CD14-positive monocyte (primary cell): ENCODE results near the gene TDRD6. TPM values are rescaled to one million over a fixed set of nuclear protein-coding genes. Genes with fewer than 3 reads are reported as not detected.

ENCODE experiments used
- DNase-seq, 3 donors: peaks; one replicate each; pipeline ENCODE4 v3.0.0-alpha.2; 2011 to 2022
- H2AFZ ChIP-seq: 2 replicates; pipeline ENCODE4 v1.6.0; 2012; ENCODE audit warnings: mild to moderate bottlenecking, low read depth, low read length, inconsistent platforms; ENCODE audit not compliant: insufficient read depth, poor library complexity, severe bottlenecking
- H3K27ac ChIP-seq, 2 donors: 1 replicate in 1 of 2; 2 replicates in 1 of 2; pipeline ENCODE4 v1.5.1; 2012 to 2013; ENCODE audit warnings: low read length in 2 of 2, control low read depth in 1 of 2, inconsistent platforms in 1 of 2, low read depth in 1 of 2, mild to moderate bottlenecking in 1 of 2
- H3K27me3 ChIP-seq, 2 donors: one replicate each; pipeline versions ENCODE4 v1.6.0 to v1.6.1; 2011 to 2013; ENCODE audit warnings: low read length in 2 of 2; ENCODE audit not compliant: control insufficient read depth in 2 of 2, insufficient read depth in 2 of 2
- H3K36me3 ChIP-seq, 2 donors: replicated peaks in 1 of 2; 1 replicate in 1 of 2; 2 replicates in 1 of 2; pipeline versions ENCODE4 v1.5.1 to v1.6.1; 2012 to 2013; ENCODE audit warnings: low read length in 2 of 2, control low read depth in 1 of 2, inconsistent platforms in 1 of 2, mild to moderate bottlenecking in 1 of 2; ENCODE audit not compliant: insufficient read depth in 2 of 2, control insufficient read depth in 1 of 2
- H3K4me1 ChIP-seq, 2 donors: 1 replicate in 1 of 2; 2 replicates in 1 of 2; pipeline versions ENCODE4 v1.5.1 to v1.6.1; 2012 to 2013; ENCODE audit warnings: low read length in 2 of 2, control low read depth in 1 of 2, inconsistent platforms in 1 of 2, mild to moderate bottlenecking in 1 of 2, moderate library complexity in 1 of 2; ENCODE audit not compliant: insufficient read depth in 2 of 2, control insufficient read depth in 1 of 2
- H3K4me2 ChIP-seq: replicated peaks from 2 replicates; pipeline ENCODE3; 2012; ENCODE audit warnings: low read length, moderate library complexity, mild to moderate bottlenecking; ENCODE audit not compliant: poor library complexity, severe bottlenecking; ENCODE audit errors: extremely low read depth
- H3K4me3 ChIP-seq, 3 experiments: fragments of 200-600 bp in 1 of 3; sonication (generic) in 1 of 3; replicated peaks in 1 of 3; 1 replicate in 2 of 3; 2 replicates in 1 of 3; pipeline ENCODE4 v1.5.1; 2011 to 2013; ENCODE audit warnings: low read length in 3 of 3, mild to moderate bottlenecking in 3 of 3, control low read depth in 2 of 3, low read depth in 2 of 3, inconsistent platforms in 1 of 3, moderate library complexity in 1 of 3
- H3K79me2 ChIP-seq: 2 replicates; pipeline ENCODE4 v1.6.0; 2012; ENCODE audit warnings: mild to moderate bottlenecking, control low read depth, inconsistent platforms, low read length, moderate library complexity; ENCODE audit not compliant: insufficient read depth
- H3K9ac ChIP-seq: 2 replicates; pipeline ENCODE4 v1.6.0; 2017; ENCODE audit warnings: low read length, mild to moderate bottlenecking; ENCODE audit not compliant: insufficient read depth, poor library complexity, severe bottlenecking
- H3K9me3 ChIP-seq, 2 donors: replicated peaks in 1 of 2; 1 replicate in 1 of 2; 2 replicates in 1 of 2; pipeline versions ENCODE4 v1.5.1 to v1.6.1; 2012 to 2013; ENCODE audit warnings: low read length in 2 of 2, control low read depth in 1 of 2; ENCODE audit not compliant: control insufficient read depth in 1 of 2, insufficient read depth in 1 of 2
- H4K20me1 ChIP-seq: 2 replicates; pipeline ENCODE4 v1.6.0; 2012; ENCODE audit warnings: mild to moderate bottlenecking, low read length, control low read depth, moderate library complexity; ENCODE audit not compliant: insufficient read depth
- H3K27ac Mint-ChIP-seq, 7 donors: one replicate each; pipeline ENCODE4 v1.8.0; 2020; ENCODE audit warnings: mild to moderate bottlenecking in 7 of 7, mixed read lengths in 7 of 7, moderate library complexity in 6 of 7, inconsistent platforms in 2 of 7
- H3K27me3 Mint-ChIP-seq, 3 donors: one replicate each; pipeline ENCODE4 v1.8.0; 2021 to 2022; ENCODE audit warnings: low read depth in 3 of 3, mild to moderate bottlenecking in 3 of 3, mixed read lengths in 3 of 3, moderate library complexity in 3 of 3, inconsistent platforms in 1 of 3
- H3K36me3 Mint-ChIP-seq, 2 donors: one replicate each; pipeline ENCODE4 v1.8.0; 2020; ENCODE audit warnings: mixed read lengths in 2 of 2, inconsistent platforms in 1 of 2, mild to moderate bottlenecking in 1 of 2
- H3K4me1 Mint-ChIP-seq: one replicate; pipeline ENCODE4 v1.8.0; 2020; ENCODE audit warnings: mild to moderate bottlenecking, mixed read lengths
- H3K4me3 Mint-ChIP-seq, 2 donors: one replicate each; pipeline ENCODE4 v1.8.0; 2020; ENCODE audit warnings: mild to moderate bottlenecking in 2 of 2, mixed read lengths in 2 of 2, moderate library complexity in 1 of 2
- H3K9me3 Mint-ChIP-seq, 7 donors: one replicate each; pipeline ENCODE4 v1.8.0; 2020 to 2022; ENCODE audit warnings: mixed read lengths in 7 of 7, mild to moderate bottlenecking in 6 of 7, moderate library complexity in 6 of 7, inconsistent platforms in 2 of 7
- CTCF ChIP-seq: fragments of 200-600 bp; IDR thresholded peaks from one replicate; pipeline ENCODE4 v1.8.0; 2022; ENCODE audit warnings: antibody characterized with exemption, mild to moderate bottlenecking
- WGBS: methylation state at CpG from one replicate; pipeline ENCODE4 v1.1.5; 2013; ENCODE audit warnings: missing lambda C conversion rate; ENCODE audit not compliant: insufficient coverage; 5-methylcytosine and 5-hydroxymethylcytosine counted together
- intact Hi-C, 2 donors: fragments of 100-400 bp; cut with micrococcal nuclease; formaldehyde crosslinking; loops; one replicate each; pipeline versions ENCODE4 v1.15.0 to v1.15.1; 2023
- polyA plus RNA-seq, 3 donors: library from polyadenylated mRNA; depleted of rRNA in 1 of 3; unstranded in 2 of 3; stranded (reverse) in 1 of 3; fragments of 300-500 nt in 2 of 3; fragments of >200 nt in 1 of 3; fragmentation: Illumina TruSeq in 2 of 3; gene quantifications; 1 replicate in 2 of 3; 2 replicates in 1 of 3; pipeline ENCODE4 v1.2.3, GENCODE V29; 2012 to 2021

The TDRD6 gene
- polyA plus RNA-seq, 3 donors = 0.29 to 0.94 TPM; not detected in 1

GRCh38 chr6:46652603-46653438 lies 34.9 kb upstream of the TDRD6 start, which contains the start of the genes CYP39A1 and SLC25A27:
TSS of gene CYP39A1 (minus strand) at chr6:46652818. CDS start at chr6:46652582, 236 bp downstream.
TSS of gene SLC25A27 (plus strand) at chr6:46652975. CDS start at chr6:46653193, 218 bp downstream.
- intact Hi-C loops = loop anchor here in 1 of 2 donors (1.0 kb wide), 1 partner anchor 12 kb away; no protein-coding TSS in a partner anchor
- no peaks in the 10 kb centered on the region for H4K20me1 ChIP-seq
- TF ChIP-seq CTCF = no peak

GRCh38 chr6:46653439-46654195 lies 34.1 kb upstream of the TDRD6 start:
- H2AFZ ChIP-seq = peak overlapping the region; percentile 98
- WGBS = no CpG with 5 or more reads among the region's 10 CpGs
- H4K20me1 ChIP-seq = no peaks in the 10 kb centered on the region
- peaks cover 30 to 51% (median 35%) of the 10 kb centered on the region in 3 donors for H3K27me3 Mint-ChIP-seq
- peaks cover 21 to 45% of the 10 kb centered on the region in 2 donors for H3K27me3 ChIP-seq
- peak overlapping the region; percentile 97 for H3K4me2 ChIP-seq
- DNase-seq = no peak
- peaks cover 0 to 2% (median 0%) of the 10 kb centered on the region in 7 donors for H3K9me3 Mint-ChIP-seq
- TF ChIP-seq CTCF = no peak
- H3K79me2 ChIP-seq = no peaks in the 10 kb centered on the region
- H3K4me3 Mint-ChIP-seq = peak overlapping the region; percentile 92 to 95
- H3K4me1 Mint-ChIP-seq = peaks cover 14% of the 10 kb centered on the region
- no peaks in the 10 kb centered on the region for H3K36me3 ChIP-seq
- H3K9me3 ChIP-seq = no peaks in the 10 kb centered on the region
- intact Hi-C loops = no loop called here
- H3K36me3 Mint-ChIP-seq = peaks cover 0 to 6% of the 10 kb centered on the region in 2 donors
- H3K4me3 ChIP-seq = peak overlapping the region; percentile 56 to 91 (median 70)
- no peak overlapping the region for H3K27ac ChIP-seq
- H3K9ac ChIP-seq = peak overlapping the region; percentile 36
- peaks cover 10 to 17% of the 10 kb centered on the region in 2 donors for H3K4me1 ChIP-seq
- H3K27ac Mint-ChIP-seq = peak overlapping the region in 1 of 7 donors; percentile 38

More at GRCh38 chr6:46652603-46653438, 34.9 kb upstream of the TDRD6 start, which contains the start of the genes CYP39A1 and SLC25A27:
- Mint-ChIP-seq H3K27ac (peak within 1 kb of the TSS in 3 of 7 donors; percentile 1 to 38 (median 19)), H3K27me3 (peaks cover 30 to 50% (median 35%) of the 10 kb centered on the region in 3 donors), H3K36me3 (peaks cover 0 to 6% of the 10 kb centered on the region in 2 donors), H3K9me3 (peaks cover 0 to 2% (median 0%) of the 10 kb centered on the region in 7 donors), H3K4me3 (peak within 1 kb of the TSS; percentile 92 to 95), H3K4me1 (peaks cover 14% of the 10 kb centered on the region)
- Histone ChIP-seq H3K27me3 (peaks cover 21 to 45% of the 10 kb centered on the region in 2 donors), H3K4me3 (peak within 1 kb of the TSS; percentile 56 to 91 (median 70)), H3K4me2 (peak within 1 kb of the TSS; percentile 97), H3K36me3 (no peaks in the 10 kb centered on the region), H2AFZ (peak within 1 kb of the TSS; percentile 98), H3K4me1 (peaks cover 10 to 17% of the 10 kb centered on the region in 2 donors), H3K9me3 (no peaks in the 10 kb centered on the region), H3K79me2 (no peaks in the 10 kb centered on the region), H3K9ac (peak within 1 kb of the TSS; percentile 36), H3K27ac (no peak within 1 kb of the TSS)
- DNase-seq = peak; percentile 52 to 71 (median 61)
- 0% methylated on average over 64 of the region's 72 CpGs for WGBS
